Measurements from ENCODE around the gene CADM1. TPM values are rescaled to one million over a fixed set of nuclear protein-coding genes. Genes with fewer than 3 reads are reported as not detected.

The CADM1 gene
- total and polyA plus RNA-seq, 2 donors (not counting 3 experiments of a cell fraction or from before 2014, with no cell fraction given), result 0.52 to 2.6 TPM

DNA sequence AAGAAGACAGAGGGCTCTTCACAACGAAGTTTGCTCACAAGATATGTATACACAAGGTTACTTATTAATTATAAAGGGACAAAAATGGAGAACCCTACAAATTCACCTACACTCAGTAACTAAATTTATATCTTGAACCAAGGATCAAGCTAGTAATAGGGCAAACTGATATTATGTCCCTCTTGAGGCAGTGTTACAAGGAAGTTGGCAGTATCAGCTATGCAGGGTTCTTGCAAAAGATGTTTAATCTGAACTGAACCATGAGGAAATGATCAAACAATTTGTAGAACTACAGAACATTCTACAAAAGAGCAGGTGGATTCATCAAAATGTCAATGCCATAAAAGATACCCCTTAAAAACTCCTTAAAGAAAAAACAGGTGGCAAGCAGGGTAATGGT is 10.7 kb downstream of the CADM1 start:
- no peak for DNase-seq (ENCODE audit: low read depth, low spot score)
- no peak overlapping the region for H2AFZ ChIP-seq (ENCODE audit: low read depth, low read length)
- H3K27me3 ChIP-seq (ENCODE audit: control insufficient read depth in 2 of 2, insufficient read depth in 2 of 2, low read length in 2 of 2), result no peaks in the 10 kb centered on the region
- no peak overlapping the region for H3K4me2 ChIP-seq (ENCODE audit: insufficient read depth, low read length)
- no peaks in the 10 kb centered on the region for H3K36me3 ChIP-seq (ENCODE audit: control insufficient read depth in 2 of 2, extremely low read depth in 1 of 2, insufficient read depth in 2 of 2, low read length in 2 of 2)
- CTCF ChIA-PET, result no interaction called here
- no peak overlapping the region for H3K9ac ChIP-seq (replicated peaks; ENCODE audit: extremely low read depth, insufficient read depth, low read length)
- no peaks in the 10 kb centered on the region for H3K9me3 ChIP-seq (replicated peaks; ENCODE audit: control insufficient read depth, insufficient read depth, low read length)
- FAIRE-seq, result no peak
- POLR2A ChIA-PET, result no interaction called here
- no peaks in the 10 kb centered on the region for H3K79me2 ChIP-seq (ENCODE audit: control insufficient read depth, insufficient read depth, low read length)
- no peak overlapping the region for H3K27ac ChIP-seq (ENCODE audit: insufficient read depth, low read depth, low read length)
- TF ChIP-seq, protein P1, sequence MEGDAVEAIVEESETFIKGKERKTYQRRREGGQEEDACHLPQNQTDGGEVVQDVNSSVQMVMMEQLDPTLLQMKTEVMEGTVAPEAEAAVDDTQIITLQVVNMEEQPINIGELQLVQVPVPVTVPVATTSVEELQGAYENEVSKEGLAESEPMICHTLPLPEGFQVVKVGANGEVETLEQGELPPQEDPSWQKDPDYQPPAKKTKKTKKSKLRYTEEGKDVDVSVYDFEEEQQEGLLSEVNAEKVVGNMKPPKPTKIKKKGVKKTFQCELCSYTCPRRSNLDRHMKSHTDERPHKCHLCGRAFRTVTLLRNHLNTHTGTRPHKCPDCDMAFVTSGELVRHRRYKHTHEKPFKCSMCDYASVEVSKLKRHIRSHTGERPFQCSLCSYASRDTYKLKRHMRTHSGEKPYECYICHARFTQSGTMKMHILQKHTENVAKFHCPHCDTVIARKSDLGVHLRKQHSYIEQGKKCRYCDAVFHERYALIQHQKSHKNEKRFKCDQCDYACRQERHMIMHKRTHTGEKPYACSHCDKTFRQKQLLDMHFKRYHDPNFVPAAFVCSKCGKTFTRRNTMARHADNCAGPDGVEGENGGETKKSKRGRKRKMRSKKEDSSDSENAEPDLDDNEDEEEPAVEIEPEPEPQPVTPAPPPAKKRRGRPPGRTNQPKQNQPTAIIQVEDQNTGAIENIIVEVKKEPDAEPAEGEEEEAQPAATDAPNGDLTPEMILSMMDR (IDR thresholded peaks at IDR 0.05; ENCODE audit: extremely low read depth in 1 of 2, insufficient read depth in 1 of 2, low read depth in 1 of 2, low read length in 2 of 2), result no peak
- TF ChIP-seq POLR2AphosphoS5 (IDR thresholded peaks at IDR 0.05; ENCODE audit: insufficient read depth, low read depth, low read length), result no peak
- TF ChIP-seq, protein P2, sequence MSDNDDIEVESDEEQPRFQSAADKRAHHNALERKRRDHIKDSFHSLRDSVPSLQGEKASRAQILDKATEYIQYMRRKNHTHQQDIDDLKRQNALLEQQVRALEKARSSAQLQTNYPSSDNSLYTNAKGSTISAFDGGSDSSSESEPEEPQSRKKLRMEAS (IDR thresholded peaks at IDR 0.05; ENCODE audit: insufficient read depth, insufficient read length), result no peak
- no peak for TF ChIP-seq POLR2A (IDR thresholded peaks at IDR 0.05; ENCODE audit: low read depth, low read length)
- TF ChIP-seq FOS (IDR thresholded peaks at IDR 0.05; ENCODE audit: borderline replicate concordance, insufficient read depth, low read length), result no peak
- no peak for TF ChIP-seq JUN (IDR thresholded peaks at IDR 0.05; ENCODE audit: borderline replicate concordance, insufficient read depth, insufficient read length, low read depth)
- no peak for TF ChIP-seq MYC (IDR thresholded peaks at IDR 0.05; ENCODE audit: low read depth, low read length)
- TF ChIP-seq GATA2 (IDR thresholded peaks at IDR 0.05; ENCODE audit: insufficient read depth, insufficient read length, low read depth, low read length), result no peak
- TF ChIP-seq EZH2 (IDR thresholded peaks at IDR 0.05; ENCODE audit: borderline replicate concordance, low read depth, low read length, severe bottlenecking), result no peak
- intact Hi-C loops (cut with micrococcal nuclease) (no loop called here), dilution Hi-C loops (cut with MboI; ENCODE audit: extremely low pct_ligation_motif_present, low sequenced_read_pairs) (no loop called here)
- no peaks in the 10 kb centered on the region for H3K4me1 ChIP-seq (ENCODE audit: control insufficient read depth, extremely low read depth, insufficient read depth, low read length)
- no TSS peak for BruUV-seq (replicated peaks)
- no peaks in the 10 kb centered on the region for H3K9me1 ChIP-seq (replicated peaks; ENCODE audit: control insufficient read depth, extremely low read depth, insufficient read depth, low read length)
- no peak overlapping the region for H3K4me3 ChIP-seq (replicated peaks in 1 of 3; ENCODE audit: insufficient read depth in 1 of 3, low read depth in 1 of 3, low read length in 3 of 3)
- no peaks in the 10 kb centered on the region for H4K20me1 ChIP-seq (replicated peaks; ENCODE audit: control insufficient read depth, extremely low read depth, insufficient read depth, low read length)
